ENCODE results near the gene ACER3.
"Not testable (repeated sequence)": the region's sequence is repeated elsewhere in the genome, so short reads cannot be mapped to it uniquely, and the experiment has no call there.

Gene ACER3

GRCh38 chr11:76947800-76948199, 87.1 kb downstream of the ACER3 start:
- Histone ChIP-seq H2BK5ac (ENCODE audit: low read length) (no peak overlapping the region), H3K36me3 (replicated peaks in 1 of 2; ENCODE audit: control insufficient read depth in 2 of 2, insufficient read depth in 2 of 2, low read length in 2 of 2) (no peaks in the 10 kb centered on the region), H2BK12ac (ENCODE audit: low read length) (no peak overlapping the region), H4K91ac (ENCODE audit: low read depth, low read length, poor library complexity) (no peak overlapping the region), H2AFZ (ENCODE audit: low read length) (no peak overlapping the region), H4K8ac (ENCODE audit: low read depth, low read length) (no peak overlapping the region), H3K9me3 (replicated peaks in 1 of 2; ENCODE audit: control insufficient read depth in 2 of 2, insufficient read depth in 1 of 2, low read depth in 1 of 2, low read length in 2 of 2) (peaks cover 7 to 12% of the 10 kb centered on the region in 2 donors), H3K9ac (ENCODE audit: low read depth, low read length, poor library complexity) (no peak overlapping the region), H3K27ac (replicated peaks; ENCODE audit: low read length) (no peak overlapping the region), H3K4me3 (ENCODE audit: low read length in 2 of 2) (no peak overlapping the region), H2AK5ac (ENCODE audit: low read depth, low read length) (no peak overlapping the region), H3K18ac (ENCODE audit: low read length) (no peak overlapping the region), H3K23ac (ENCODE audit: low read depth, low read length, poor library complexity) (no peak overlapping the region), H3K27me3 (ENCODE audit: control insufficient read depth in 3 of 3, insufficient read depth in 3 of 3, low read depth in 1 of 3, low read length in 3 of 3) (no peaks in the 10 kb centered on the region), H2BK15ac (ENCODE audit: low read length) (no peak overlapping the region), H3K4me2 (ENCODE audit: insufficient read depth, low read length, poor library complexity, severe bottlenecking) (no peak overlapping the region), H3K14ac (ENCODE audit: low read length) (no peak overlapping the region), H3K79me1 (ENCODE audit: low read depth, low read length) (no peaks in the 10 kb centered on the region), H2BK120ac (ENCODE audit: low read depth, low read length) (no peak overlapping the region), H3K4ac (ENCODE audit: low read length) (no peak overlapping the region), H3K4me1 (ENCODE audit: control insufficient read depth in 2 of 2, insufficient read depth in 1 of 2, low read depth in 1 of 2, low read length in 2 of 2) (no peaks in the 10 kb centered on the region)
- no peak for DNase-seq (ENCODE audit: low spot score)
- no CpG with 5 or more reads among the region's 3 CpGs for WGBS, 2 donors (ENCODE audit: extremely low coverage in 2 of 2, insufficient read length in 2 of 2, insufficient replicate concordance in 1 of 2)

- no peak for DNase-seq (ENCODE audit: low spot score)
- Histone ChIP-seq H2AFZ (ENCODE audit: low read length) (no peak overlapping the region), H3K14ac (ENCODE audit: low read length) (no peak overlapping the region), H2BK15ac (ENCODE audit: low read length) (no peak overlapping the region), H3K23ac (ENCODE audit: low read depth, low read length, poor library complexity) (no peak overlapping the region), H2AK5ac (ENCODE audit: low read depth, low read length) (no peak overlapping the region), H2BK12ac (ENCODE audit: low read length) (no peak overlapping the region), H3K27ac (replicated peaks; ENCODE audit: low read length) (no peak overlapping the region), H3K4ac (ENCODE audit: low read length) (no peak overlapping the region), H4K8ac (ENCODE audit: low read depth, low read length) (no peak overlapping the region), H2BK5ac (ENCODE audit: low read length) (no peak overlapping the region), H3K27me3 (ENCODE audit: control insufficient read depth in 3 of 3, insufficient read depth in 3 of 3, low read depth in 1 of 3, low read length in 3 of 3) (no peaks in the 10 kb centered on the region), H4K91ac (ENCODE audit: low read depth, low read length, poor library complexity) (no peak overlapping the region), H3K4me2 (ENCODE audit: insufficient read depth, low read length, poor library complexity, severe bottlenecking) (no peak overlapping the region), H3K9me3 (replicated peaks in 1 of 2; ENCODE audit: control insufficient read depth in 2 of 2, insufficient read depth in 1 of 2, low read depth in 1 of 2, low read length in 2 of 2) (no peaks in the 10 kb centered on the region), H3K4me3 (ENCODE audit: low read length in 2 of 2) (no peak overlapping the region), H3K4me1 (ENCODE audit: control insufficient read depth in 2 of 2, insufficient read depth in 1 of 2, low read depth in 1 of 2, low read length in 2 of 2) (no peaks in the 10 kb centered on the region), H2BK120ac (ENCODE audit: low read depth, low read length) (no peak overlapping the region), H3K18ac (ENCODE audit: low read length) (no peak overlapping the region), H3K36me3 (replicated peaks in 1 of 2; ENCODE audit: control insufficient read depth in 2 of 2, insufficient read depth in 2 of 2, low read length in 2 of 2) (no peaks in the 10 kb centered on the region), H3K79me1 (ENCODE audit: low read depth, low read length) (no peaks in the 10 kb centered on the region), H3K9ac (ENCODE audit: low read depth, low read length, poor library complexity) (no peak overlapping the region)
- WGBS, 2 donors (ENCODE audit: extremely low coverage in 2 of 2, insufficient read length in 2 of 2, insufficient replicate concordance in 1 of 2), result no CpG with 5 or more reads among the region's 3 CpGs
Measured at GRCh38 chr11:76955459-76956114, 94.9 kb downstream of the ACER3 start.

- H2BK120ac ChIP-seq (ENCODE audit: low read depth, low read length), result no peak overlapping the region
- H3K79me1 ChIP-seq (ENCODE audit: low read depth, low read length), result peaks cover 1% of the 10 kb centered on the region
- H3K9ac ChIP-seq (ENCODE audit: low read depth, low read length, poor library complexity), result no peak overlapping the region
- H3K27me3 ChIP-seq (ENCODE audit: control insufficient read depth in 3 of 3, insufficient read depth in 3 of 3, low read depth in 1 of 3, low read length in 3 of 3), result no peaks in the 10 kb centered on the region
- no peak overlapping the region for H2BK5ac ChIP-seq (ENCODE audit: low read length)
- no peak overlapping the region for H3K18ac ChIP-seq (ENCODE audit: low read length)
- H3K36me3 ChIP-seq (replicated peaks in 1 of 2; ENCODE audit: control insufficient read depth in 2 of 2, insufficient read depth in 2 of 2, low read length in 2 of 2), result peaks cover 0 to 2% of the 10 kb centered on the region in 2 donors
- peaks cover 9 to 17% of the 10 kb centered on the region in 2 donors for H3K9me3 ChIP-seq (replicated peaks in 1 of 2; ENCODE audit: control insufficient read depth in 2 of 2, insufficient read depth in 1 of 2, low read depth in 1 of 2, low read length in 2 of 2)
- H4K8ac ChIP-seq (ENCODE audit: low read depth, low read length), result no peak overlapping the region
- H3K14ac ChIP-seq (ENCODE audit: low read length), result no peak overlapping the region
- no CpG with 5 or more reads among the region's 4 CpGs for WGBS, 2 donors (ENCODE audit: extremely low coverage in 2 of 2, insufficient read length in 2 of 2, insufficient replicate concordance in 1 of 2)
- H2BK12ac ChIP-seq (ENCODE audit: low read length), result no peak overlapping the region
- no peak for DNase-seq (ENCODE audit: low spot score)
- H3K4me3 ChIP-seq (ENCODE audit: low read length in 2 of 2), result no peak overlapping the region
- no peak overlapping the region for H3K4me2 ChIP-seq (ENCODE audit: insufficient read depth, low read length, poor library complexity, severe bottlenecking)
- no peak overlapping the region for H2BK15ac ChIP-seq (ENCODE audit: low read length)
- H2AFZ ChIP-seq (ENCODE audit: low read length), result no peak overlapping the region
- H2AK5ac ChIP-seq (ENCODE audit: low read depth, low read length), result no peak overlapping the region
- no peak overlapping the region for H3K23ac ChIP-seq (ENCODE audit: low read depth, low read length, poor library complexity)
- H4K91ac ChIP-seq (ENCODE audit: low read depth, low read length, poor library complexity), result no peak overlapping the region
- H3K4ac ChIP-seq (ENCODE audit: low read length), result no peak overlapping the region
- no peak overlapping the region for H3K27ac ChIP-seq (replicated peaks; ENCODE audit: low read length)
- no peaks in the 10 kb centered on the region for H3K4me1 ChIP-seq (ENCODE audit: control insufficient read depth in 2 of 2, insufficient read depth in 1 of 2, low read depth in 1 of 2, low read length in 2 of 2)
Measured at GRCh38 chr11:76962583-76963416, 102.1 kb downstream of the ACER3 start.

- H2AFZ ChIP-seq (ENCODE audit: low read length); H3K79me1 ChIP-seq (ENCODE audit: low read depth, low read length): not testable (repeated sequence)
Measured at GRCh38 chr11:76963417-76964168, 102.9 kb downstream of the ACER3 start.

More at GRCh38 chr11:76963417-76964168, 102.9 kb downstream of the ACER3 start:
- not testable (repeated sequence) for H2BK5ac ChIP-seq (ENCODE audit: low read length); H2AK5ac ChIP-seq (ENCODE audit: low read depth, low read length); H3K36me3 ChIP-seq (replicated peaks in 1 of 2; ENCODE audit: control insufficient read depth in 2 of 2, insufficient read depth in 2 of 2, low read length in 2 of 2); H3K14ac ChIP-seq (ENCODE audit: low read length); H2BK15ac ChIP-seq (ENCODE audit: low read length); H3K4me2 ChIP-seq (ENCODE audit: insufficient read depth, low read length, poor library complexity, severe bottlenecking); H3K18ac ChIP-seq (ENCODE audit: low read length); H3K27me3 ChIP-seq (ENCODE audit: control insufficient read depth in 3 of 3, insufficient read depth in 3 of 3, low read depth in 1 of 3, low read length in 3 of 3); H3K4ac ChIP-seq (ENCODE audit: low read length); H3K4me3 ChIP-seq (ENCODE audit: low read length in 2 of 2); H3K4me1 ChIP-seq (ENCODE audit: control insufficient read depth in 2 of 2, insufficient read depth in 1 of 2, low read depth in 1 of 2, low read length in 2 of 2); DNase-seq (ENCODE audit: low spot score); H4K91ac ChIP-seq (ENCODE audit: low read depth, low read length, poor library complexity); H3K23ac ChIP-seq (ENCODE audit: low read depth, low read length, poor library complexity); H3K27ac ChIP-seq (replicated peaks; ENCODE audit: low read length); H2BK12ac ChIP-seq (ENCODE audit: low read length); H4K8ac ChIP-seq (ENCODE audit: low read depth, low read length); H3K9ac ChIP-seq (ENCODE audit: low read depth, low read length, poor library complexity); H2BK120ac ChIP-seq (ENCODE audit: low read depth, low read length)
- peaks cover 9 to 17% of the 10 kb centered on the region in 2 donors for H3K9me3 ChIP-seq (replicated peaks in 1 of 2; ENCODE audit: control insufficient read depth in 2 of 2, insufficient read depth in 1 of 2, low read depth in 1 of 2, low read length in 2 of 2)
- no CpG with 5 or more reads among the region's 16 CpGs for WGBS, 2 donors (ENCODE audit: extremely low coverage in 2 of 2, insufficient read length in 2 of 2, insufficient replicate concordance in 1 of 2)
